SK-N-SH (cell line): ENCODE measurements around the gene IL11RA. TPM values are rescaled to one million over a fixed set of nuclear protein-coding genes. Genes with fewer than 3 reads are reported as not detected.

Experiments
- CTCF ChIA-PET: fragments of 300-600, 350-600 bp; formaldehyde crosslinking; extraction: SDS; loops from one replicate; lab custom pipeline; 2021; lab: Yijun Ruan, JAX
- POLR2A ChIA-PET: fragments of 350-600 bp; sonication (Branson Sonifier 250); formaldehyde crosslinking; extraction: SDS; loops from one replicate; lab custom pipeline; 2020; ENCODE audit warnings: antibody characterized with exemption, inconsistent platforms; lab: Yijun Ruan, JAX
- DNase-seq: peaks from one replicate; pipeline ENCODE4 v3.0.0; 2012
- H2AFZ ChIP-seq: fragments of 200-600 bp; sonication (generic); 2 replicates; pipeline ENCODE4 v1.8.1; 2016; ENCODE audit warnings: antibody characterized with exemption, mild to moderate bottlenecking, low read depth
- H3F3A ChIP-seq: fragments of 200-600 bp; sonication (generic); replicated peaks from 2 replicates; pipeline ENCODE3; 2016; ENCODE audit warnings: antibody characterized with exemption, mild to moderate bottlenecking; ENCODE audit not compliant: insufficient read depth
- H3K27ac ChIP-seq, 2 experiments: fragments of 200-500 bp in 1 of 2; fragments of 200-600 bp in 1 of 2; sonication (Bioruptor generic) in 1 of 2; sonication (generic), shearing (Covaris generic) in 1 of 2; 2 replicates each; pipeline versions ENCODE4 v1.5.1 to v1.6.1; 2014 to 2016; ENCODE audit warnings: low read depth in 2 of 2, inconsistent platforms in 1 of 2, low read length in 1 of 2, mild to moderate bottlenecking in 1 of 2, mixed read lengths in 1 of 2
- H3K27me3 ChIP-seq: fragments of 200-600 bp; sonication (generic), shearing (Covaris generic); 2 replicates; pipeline ENCODE4 v1.6.1; 2016; ENCODE audit warnings: mixed run types; ENCODE audit not compliant: insufficient read depth
- H3K36me3 ChIP-seq, 2 experiments: fragments of 200-500 bp in 1 of 2; fragments of 200-600 bp in 1 of 2; sonication (Bioruptor generic) in 1 of 2; sonication (generic) in 1 of 2; replicated peaks in 1 of 2; 2 replicates each; pipeline versions ENCODE3 to v1.5.1; 2014 to 2016; ENCODE audit warnings: low read length in 1 of 2, mild to moderate bottlenecking in 1 of 2; ENCODE audit not compliant: insufficient read depth in 2 of 2, control insufficient read depth in 1 of 2
- H3K4me1 ChIP-seq, 2 experiments: fragments of 200-500 bp in 1 of 2; fragments of 200-600 bp in 1 of 2; sonication (Bioruptor generic) in 1 of 2; sonication (generic), shearing (Covaris generic) in 1 of 2; 2 replicates each; pipeline versions ENCODE4 v1.5.1 to v1.6.1; 2014 to 2016; ENCODE audit warnings: low read depth in 1 of 2, low read length in 1 of 2, mixed run types in 1 of 2; ENCODE audit not compliant: insufficient read depth in 2 of 2, control insufficient read depth in 1 of 2
- H3K4me2 ChIP-seq: fragments of 200-600 bp; sonication (generic), shearing (Covaris generic); 2 replicates; pipeline ENCODE4 v1.6.1; 2017; ENCODE audit warnings: mixed run types
- H3K4me3 ChIP-seq, 2 experiments: fragments of 200-500 bp in 1 of 2; fragments of 200-600 bp in 1 of 2; sonication (Bioruptor generic) in 1 of 2; sonication (generic), shearing (Covaris generic) in 1 of 2; 2 replicates each; pipeline versions ENCODE4 v1.5.1 to v1.8.1; 2014 to 2016; ENCODE audit warnings: low read depth in 2 of 2, inconsistent platforms in 1 of 2, low read length in 1 of 2, mild to moderate bottlenecking in 1 of 2, mixed read lengths in 1 of 2, moderate library complexity in 1 of 2
- H3K79me2 ChIP-seq: fragments of 200-600 bp; sonication (generic); 2 replicates; pipeline ENCODE4 v1.8.1; 2017; ENCODE audit warnings: mild to moderate bottlenecking; ENCODE audit not compliant: insufficient read depth
- H3K9ac ChIP-seq: fragments of 200-600 bp; sonication (generic); 2 replicates; pipeline ENCODE4 v1.6.1; 2017; ENCODE audit warnings: mixed run types
- H3K9me2 ChIP-seq: fragments of 200-600 bp; sonication (generic); 2 replicates; pipeline ENCODE4 v1.6.1; 2017; ENCODE audit warnings: mixed run types
- H3K9me3 ChIP-seq: fragments of 200-600 bp; sonication (generic); 2 replicates; pipeline ENCODE4 v1.6.1; 2017; ENCODE audit warnings: mixed run types, mild to moderate bottlenecking, moderate library complexity
- H4K20me1 ChIP-seq: fragments of 200-600 bp; sonication (generic); 2 replicates; pipeline ENCODE4 v1.6.1; 2017; ENCODE audit warnings: mild to moderate bottlenecking, mixed run types; ENCODE audit not compliant: insufficient read depth
- EP300 ChIP-seq, 2 experiments: IDR thresholded peaks; 2 replicates each; pipeline versions ENCODE4 v1.4.0 to v1.6.1; 2012; ENCODE audit warnings: borderline replicate concordance in 1 of 2, low read depth in 1 of 2, low read length in 1 of 2
- FOSL2 ChIP-seq: IDR thresholded peaks from 2 replicates; pipeline ENCODE4 v1.4.0; 2012; ENCODE audit warnings: low read depth, mild to moderate bottlenecking, moderate library complexity, borderline replicate concordance
- GATA2 ChIP-seq: sonication (generic); formaldehyde crosslinking; IDR thresholded peaks from 2 replicates; pipeline ENCODE4 v1.5.0; 2020; ENCODE audit warnings: mild to moderate bottlenecking, missing genetic modification reagents
- JUND ChIP-seq: IDR thresholded peaks from 2 replicates; pipeline ENCODE4 v1.4.0; 2012
- NFIC ChIP-seq: IDR thresholded peaks from 2 replicates; pipeline ENCODE4 v1.4.0; 2012; ENCODE audit warnings: borderline replicate concordance
- PBX3 ChIP-seq: IDR thresholded peaks from 2 replicates; pipeline ENCODE4; 2012
- RAD21 ChIP-seq: IDR thresholded peaks from 2 replicates; pipeline ENCODE4 v1.6.1; 2012; ENCODE audit warnings: mild to moderate bottlenecking, low read length
- REST ChIP-seq: IDR thresholded peaks from 2 replicates; pipeline ENCODE4 v1.6.1; 2012; ENCODE audit warnings: mild to moderate bottlenecking, low read depth, low read length, moderate library complexity
- RXRA ChIP-seq: IDR thresholded peaks from 2 replicates; pipeline ENCODE4 v1.4.0; 2012; ENCODE audit warnings: low read depth, mild to moderate bottlenecking, borderline replicate concordance
- TAF1 ChIP-seq: IDR thresholded peaks from 2 replicates; pipeline ENCODE4 v1.6.1; 2012; ENCODE audit warnings: low read depth, mild to moderate bottlenecking, low read length, moderate library complexity, borderline replicate concordance
- ZBTB33 ChIP-seq: IDR thresholded peaks from 2 replicates; pipeline ENCODE4 v1.4.0; 2012; ENCODE audit warnings: low read depth, borderline replicate concordance
- WGBS: methylation state at CpG from one replicate; pipeline ENCODE4 v1.1.6; 2017; ENCODE audit warnings: low lambda C conversion rate; 5-methylcytosine and 5-hydroxymethylcytosine counted together
- polyA plus RNA-seq, 3 experiments: library from polyadenylated mRNA; depleted of rRNA; stranded (reverse); fragments of >200 nt; gene quantifications; 2 replicates each; pipeline ENCODE4 v1.2.3, GENCODE V29; 2012

IL11RA gene
- polyA plus RNA-seq, 1 of the 3 experiments (the other 2 are of a cell fraction), result 16.5 TPM

GRCh38 chr9:34648673-34649072, 3.3 kb upstream of the IL11RA start:
- WGBS, result 92% methylated on average over 3 of the region's 8 CpGs
- Histone ChIP-seq H3K9me2 (no peaks in the 10 kb centered on the region), H3K36me3 (peaks cover 13 to 19% of the 10 kb centered on the region in 2 experiments), H3K27ac (no peak overlapping the region), H3K9ac (no peak overlapping the region), H3K9me3 (no peaks in the 10 kb centered on the region), H3F3A (peaks cover 3% of the 10 kb centered on the region), H3K4me3 (no peak overlapping the region), H3K4me2 (no peak overlapping the region), H3K27me3 (no peaks in the 10 kb centered on the region), H3K4me1 (peaks cover 17 to 69% of the 10 kb centered on the region in 2 experiments), H2AFZ (no peak overlapping the region), H4K20me1 (no peaks in the 10 kb centered on the region), H3K79me2 (peaks cover 14% of the 10 kb centered on the region; the same call in 1 of the 2 replicates)
- DNase-seq, result no peak
- CTCF ChIA-PET, result interaction anchor here (0.9 to 14.1 kb wide), 5 partner anchors 11 to 52 kb away, joined by 3 to 152 read pairs (median 5); partner anchors contain the start of genes CCL27, RPP25L and SIGMAR1
- POLR2A ChIA-PET, result no interaction called here
- no peak for TF ChIP-seq ZBTB33
- no peak for TF ChIP-seq JUND
- TF ChIP-seq FOSL2, result no peak
- TF ChIP-seq NFIC, result no peak
- no peak for TF ChIP-seq RAD21
- TF ChIP-seq TAF1, result no peak
- no peak for TF ChIP-seq GATA2 (CRISPR knock-in tag)
- no peak for TF ChIP-seq REST
- TF ChIP-seq PBX3, result no peak
- no peak for TF ChIP-seq EP300 (IDR thresholded peaks at IDR 0.05; ENCODE audit: borderline replicate concordance in 1 of 2, low read depth in 1 of 2, low read length in 1 of 2)
- no peak for TF ChIP-seq RXRA
